M059J (cell line): ENCODE measurements around the gene SCP2. TPM values are rescaled to one million over a fixed set of nuclear protein-coding genes. Genes with fewer than 3 reads are reported as not detected.

Experiments used
- DNase-seq: peaks from one replicate; pipeline ENCODE4 v3.0.0-alpha.2; 2012; ENCODE audit warnings: low read depth
- total RNA-seq: library from RNA; depleted of rRNA; stranded (reverse); fragments of >200 nt; shearing (Covaris generic); gene quantifications from 2 replicates; pipeline ENCODE4 v1.2.3, GENCODE V29; 2014; rRNA removed

The SCP2 gene
- 171 and 230 TPM in 2 replicates for total RNA-seq

- DNase-seq: peak; percentile 74
Measured at GRCh38 chr1:52927212-52928014, at the start of gene SCP2. SCP2 (plus strand) TSS chr1:52927276; CDS start chr1:52927397, 121 bp downstream.

GRCh38 chr1:52877554-52877953 is 49.5 kb upstream of the SCP2 start:
- no peak for DNase-seq

GRCh38 chr1:52880206-52880605 is 46.9 kb upstream of the SCP2 start:
- no peak for DNase-seq

GRCh38 chr1:52887483-52887882 is 39.6 kb upstream of the SCP2 start:
- no peak for DNase-seq

- DNase-seq: no peak
Measured at GRCh38 chr1:52892424-52893215, 34.5 kb upstream of the SCP2 start.

GRCh38 chr1:52899445-52899894 is 27.6 kb upstream of the SCP2 start:
- no peak for DNase-seq

GRCh38 chr1:52900402-52900801 is 26.7 kb upstream of the SCP2 start:
- no peak for DNase-seq

- DNase-seq: no peak
Measured at GRCh38 chr1:52901384-52901783, 25.7 kb upstream of the SCP2 start.

- DNase-seq: no peak
Measured at GRCh38 chr1:52904208-52904926, 22.7 kb upstream of the SCP2 start.

GRCh38 chr1:52904927-52905698 is 22.0 kb upstream of the SCP2 start:
- DNase-seq: peak; percentile 29

GRCh38 chr1:52906135-52906603 is 20.9 kb upstream of the SCP2 start:
- DNase-seq: no peak

GRCh38 chr1:52907068-52907811 is 19.8 kb upstream of the SCP2 start:
- DNase-seq: peak; percentile 26

GRCh38 chr1:52907812-52908153 is 19.3 kb upstream of the SCP2 start:
- no peak for DNase-seq

- no peak for DNase-seq
Measured at GRCh38 chr1:52911541-52911940, 15.5 kb upstream of the SCP2 start.

GRCh38 chr1:52913014-52913413 is 14.1 kb upstream of the SCP2 start:
- no peak for DNase-seq

- no peak for DNase-seq
Measured at GRCh38 chr1:52913537-52913936, 13.5 kb upstream of the SCP2 start.

- no peak for DNase-seq
Measured at GRCh38 chr1:52914463-52914862, 12.6 kb upstream of the SCP2 start.

GRCh38 chr1:52915211-52915854 is 11.7 kb upstream of the SCP2 start:
- no peak for DNase-seq

- no peak for DNase-seq
Measured at GRCh38 chr1:52915855-52916220, 11.2 kb upstream of the SCP2 start.
